Measurements from ENCODE around the gene CHID1.
A peak's percentile ranks its signal among the peaks of the same experiment; 100 is the strongest.

The CHID1 gene

DNA sequence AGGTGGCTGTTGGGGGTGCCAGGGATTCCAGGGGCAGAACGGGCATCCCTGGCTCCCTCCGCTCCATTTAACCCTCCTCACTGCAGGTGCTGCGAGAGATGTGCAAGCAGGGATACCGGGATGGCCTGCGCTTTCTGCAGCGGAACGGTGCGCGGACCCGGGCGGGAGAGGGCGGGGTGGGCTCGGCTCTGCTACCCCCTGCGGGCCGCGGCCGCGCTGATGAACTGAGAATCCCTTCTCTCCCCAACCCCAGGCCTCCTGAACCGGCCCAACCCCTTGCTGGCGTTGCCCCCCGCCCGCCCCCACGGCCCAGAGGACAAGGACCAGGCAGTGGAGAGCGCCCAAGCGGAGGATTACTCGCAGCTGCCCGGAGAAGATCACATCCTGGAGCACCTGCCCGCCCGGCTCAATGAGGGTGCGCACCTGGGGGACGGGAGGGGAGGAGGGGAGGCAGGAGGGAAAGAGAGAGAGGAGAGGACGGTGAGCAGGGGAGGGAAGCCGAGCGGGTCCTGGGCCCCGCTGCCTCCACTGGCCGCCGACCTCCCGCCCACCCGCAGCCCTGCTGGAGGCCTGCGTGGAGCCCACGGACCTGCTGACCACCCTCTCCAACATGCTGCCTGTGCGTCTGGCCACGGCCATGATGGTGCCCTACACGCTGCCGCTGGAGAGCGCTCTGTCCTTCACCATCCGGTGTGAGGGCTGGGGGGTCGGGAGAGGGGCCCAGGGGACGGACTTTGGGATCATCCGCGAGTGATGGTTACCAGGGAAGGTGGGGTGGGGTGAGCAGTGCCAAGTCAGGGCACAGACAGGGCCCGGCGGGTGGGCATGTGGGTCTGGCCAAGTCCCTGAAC, 86.9 kb downstream of the CHID1 start:
- DNase-seq (ENCODE audit: low spot score) = no peak

DNA sequence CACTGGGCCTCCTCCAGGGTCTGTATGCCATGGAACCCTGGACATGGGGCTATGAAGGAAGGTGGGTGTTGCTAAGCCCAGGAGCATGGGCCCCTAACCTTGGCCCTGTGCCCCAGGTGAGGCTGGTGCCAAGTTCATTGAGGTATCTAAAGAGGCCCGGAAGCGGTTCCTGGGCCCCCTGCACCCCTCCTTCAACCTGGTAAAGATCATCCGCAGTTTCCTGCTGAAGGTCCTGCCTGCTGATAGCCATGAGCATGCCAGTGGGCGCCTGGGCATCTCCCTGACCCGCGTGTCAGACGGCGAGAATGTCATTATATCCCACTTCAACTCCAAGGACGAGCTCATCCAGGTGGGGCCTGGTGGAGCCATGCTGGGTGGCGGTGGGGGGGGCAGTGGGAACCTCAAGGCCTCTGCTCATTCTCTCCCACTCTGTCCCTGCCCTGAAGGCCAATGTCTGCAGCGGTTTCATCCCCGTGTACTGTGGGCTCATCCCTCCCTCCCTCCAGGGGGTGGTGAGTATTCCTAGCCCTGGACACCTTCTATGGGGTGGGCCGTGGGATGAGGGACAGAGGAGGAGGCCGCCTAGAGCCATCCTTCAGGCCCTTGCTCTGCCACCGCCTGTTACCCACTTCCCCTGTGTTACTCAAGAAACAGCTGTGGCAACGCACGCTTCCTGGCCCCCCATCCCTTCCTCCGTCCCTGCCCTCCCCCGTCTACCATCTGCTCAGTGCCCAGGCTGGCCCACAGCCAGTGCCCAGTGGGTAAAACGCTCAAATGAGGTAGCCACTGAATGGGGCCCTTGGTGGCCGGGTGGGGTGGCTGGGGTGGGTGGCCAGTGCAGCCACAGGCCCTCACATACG, 88.9 kb downstream of the CHID1 start:
- no peak for DNase-seq (ENCODE audit: low spot score)

- no peak for DNase-seq (ENCODE audit: low spot score)
Observed at GRCh38 chr11:820655-821511, 89.7 kb downstream of the CHID1 start.

DNA sequence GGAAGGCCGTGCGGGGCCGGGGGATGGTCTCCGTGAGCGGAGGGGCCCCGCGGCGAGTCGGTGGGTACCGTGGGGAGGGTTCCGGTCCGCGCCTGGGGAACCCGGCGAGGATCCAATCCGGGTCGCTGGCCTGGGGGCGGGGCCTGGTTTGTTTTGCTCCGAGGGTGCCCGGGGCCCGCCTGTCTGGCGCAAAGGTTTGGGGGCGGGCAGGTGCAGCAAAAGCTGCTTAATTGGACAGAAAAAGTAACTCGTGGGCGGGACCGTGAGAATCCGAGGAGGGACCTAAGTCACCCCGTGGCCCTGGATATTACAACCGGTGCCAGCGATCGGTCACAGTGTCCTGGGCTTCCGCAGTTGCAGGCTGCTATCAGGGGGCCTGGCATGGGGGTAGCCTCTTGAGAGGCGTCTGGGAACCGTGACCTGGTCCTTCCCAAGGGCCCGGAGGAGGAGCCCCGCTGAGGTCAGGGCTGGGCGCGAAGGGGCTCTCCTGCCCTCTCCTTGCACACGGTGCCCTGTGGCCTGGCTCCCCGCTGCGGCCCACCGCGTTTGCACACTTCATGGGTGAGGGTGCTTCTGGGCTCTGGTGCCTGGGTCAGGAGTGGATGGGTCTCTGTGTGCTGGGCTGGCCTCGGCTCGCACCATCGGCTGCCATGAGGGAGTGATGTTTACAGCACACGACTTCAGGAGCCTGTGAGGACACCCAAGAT, 90.5 kb downstream of the CHID1 start:
- peak; percentile 81 for DNase-seq (ENCODE audit: low spot score)

GRCh38 chr11:819129-819931, 91.3 kb downstream of the CHID1 start:
- DNase-seq (ENCODE audit: low spot score) = peak; percentile 88

DNA sequence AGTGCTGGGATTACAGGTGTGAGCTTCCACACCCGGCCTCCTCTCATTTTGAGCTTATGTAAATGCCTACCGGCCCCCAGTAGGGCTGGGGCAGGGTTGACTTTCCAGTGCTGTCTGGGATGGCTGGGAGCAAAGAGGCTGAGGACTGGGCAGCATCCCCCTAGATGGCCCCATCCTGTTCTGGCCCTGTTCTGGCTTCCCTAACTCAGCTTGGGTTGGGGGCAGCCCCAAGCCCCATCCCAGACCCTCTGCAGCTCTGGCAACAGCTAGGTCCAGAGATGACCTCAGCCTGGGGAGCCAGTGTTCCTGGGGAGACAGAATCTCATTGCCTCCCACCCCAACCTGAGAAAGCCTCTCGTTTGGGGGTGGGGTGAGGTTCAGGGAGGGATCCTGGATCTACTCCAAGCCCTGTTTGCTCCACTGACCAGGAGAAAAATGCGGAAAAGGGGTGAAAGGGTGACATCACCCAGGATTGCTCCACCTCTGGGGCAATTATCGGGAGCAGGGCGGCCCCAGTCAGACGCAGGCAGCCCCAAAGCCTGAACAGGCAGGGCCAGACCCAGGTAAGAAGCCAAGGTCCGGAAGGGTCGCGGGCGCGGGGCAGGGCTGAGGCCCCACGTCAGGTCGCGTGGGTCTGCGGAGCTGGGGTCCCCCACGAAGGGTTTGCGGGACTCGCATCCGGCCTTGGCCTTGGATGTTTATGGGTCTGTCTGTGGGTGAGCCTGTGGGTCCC, 92.0 kb downstream of the CHID1 start, which contains the start of gene PNPLA2:
Gene PNPLA2, plus strand, starts transcription at position 519 of the 733 bp plus-strand sequence. CDS start 805 bp downstream, outside the sequence.
- no peak for DNase-seq (ENCODE audit: low spot score)

Measured in HuH-7 (cell line).